Measurements from ENCODE around the gene SLC2A11.

The SLC2A11 gene

DNA sequence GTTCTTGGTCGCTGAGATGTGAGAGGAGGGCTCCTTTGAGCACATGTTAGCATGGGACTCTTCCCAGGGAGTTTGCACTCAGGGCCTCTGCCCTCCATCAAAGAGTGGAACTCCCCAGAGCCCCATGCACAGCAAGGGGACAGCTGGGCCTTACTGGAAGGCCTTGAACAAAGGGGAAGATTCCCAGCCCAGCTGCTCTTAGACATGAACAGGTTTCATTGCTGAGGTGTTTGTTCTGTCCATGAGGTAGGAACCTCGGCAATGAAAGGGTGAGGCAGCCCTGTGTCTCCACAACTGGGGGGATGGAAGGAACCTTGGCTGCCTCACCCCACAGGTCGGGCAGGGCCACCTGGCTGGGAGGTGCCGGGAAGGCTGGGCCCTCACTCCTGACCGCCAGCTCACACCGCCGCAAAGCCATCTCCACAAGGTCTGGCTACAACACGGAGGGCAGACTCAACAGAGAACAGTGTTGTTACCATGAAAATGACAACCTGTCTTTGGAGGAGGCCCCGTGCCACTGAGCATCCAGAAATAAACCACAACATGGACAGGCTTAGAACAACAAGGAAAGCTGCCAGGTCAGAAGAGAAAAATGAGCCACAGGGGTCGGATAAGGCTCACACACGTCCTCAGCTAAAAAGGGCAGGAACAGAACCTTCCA is 22.1 kb upstream of the SLC2A11 start:
- Histone ChIP-seq H3K27ac (replicated peaks) (no peak overlapping the region), H3K4me3 (replicated peaks; ENCODE audit: insufficient read depth, low read length) (no peak overlapping the region), H3K27me3 (ENCODE audit: insufficient read depth, poor library complexity, severe bottlenecking) (no peaks in the 10 kb centered on the region)
- DNase-seq (ENCODE audit: low read depth in 1 of 2, low spot score in 1 of 2), result no peak
- TF ChIP-seq CTCF (IDR thresholded peaks at IDR 0.05; ENCODE audit: insufficient read depth, low read length) (no peak), SPI1 (IDR thresholded peaks at IDR 0.05; ENCODE audit: borderline replicate concordance, low read depth) (no peak), POLR2AphosphoS5 (IDR thresholded peaks at IDR 0.05; ENCODE audit: low read depth) (no peak), GABPA (IDR thresholded peaks at IDR 0.05; ENCODE audit: low read depth) (no peak)
- TF ChIP-seq, protein P1, sequence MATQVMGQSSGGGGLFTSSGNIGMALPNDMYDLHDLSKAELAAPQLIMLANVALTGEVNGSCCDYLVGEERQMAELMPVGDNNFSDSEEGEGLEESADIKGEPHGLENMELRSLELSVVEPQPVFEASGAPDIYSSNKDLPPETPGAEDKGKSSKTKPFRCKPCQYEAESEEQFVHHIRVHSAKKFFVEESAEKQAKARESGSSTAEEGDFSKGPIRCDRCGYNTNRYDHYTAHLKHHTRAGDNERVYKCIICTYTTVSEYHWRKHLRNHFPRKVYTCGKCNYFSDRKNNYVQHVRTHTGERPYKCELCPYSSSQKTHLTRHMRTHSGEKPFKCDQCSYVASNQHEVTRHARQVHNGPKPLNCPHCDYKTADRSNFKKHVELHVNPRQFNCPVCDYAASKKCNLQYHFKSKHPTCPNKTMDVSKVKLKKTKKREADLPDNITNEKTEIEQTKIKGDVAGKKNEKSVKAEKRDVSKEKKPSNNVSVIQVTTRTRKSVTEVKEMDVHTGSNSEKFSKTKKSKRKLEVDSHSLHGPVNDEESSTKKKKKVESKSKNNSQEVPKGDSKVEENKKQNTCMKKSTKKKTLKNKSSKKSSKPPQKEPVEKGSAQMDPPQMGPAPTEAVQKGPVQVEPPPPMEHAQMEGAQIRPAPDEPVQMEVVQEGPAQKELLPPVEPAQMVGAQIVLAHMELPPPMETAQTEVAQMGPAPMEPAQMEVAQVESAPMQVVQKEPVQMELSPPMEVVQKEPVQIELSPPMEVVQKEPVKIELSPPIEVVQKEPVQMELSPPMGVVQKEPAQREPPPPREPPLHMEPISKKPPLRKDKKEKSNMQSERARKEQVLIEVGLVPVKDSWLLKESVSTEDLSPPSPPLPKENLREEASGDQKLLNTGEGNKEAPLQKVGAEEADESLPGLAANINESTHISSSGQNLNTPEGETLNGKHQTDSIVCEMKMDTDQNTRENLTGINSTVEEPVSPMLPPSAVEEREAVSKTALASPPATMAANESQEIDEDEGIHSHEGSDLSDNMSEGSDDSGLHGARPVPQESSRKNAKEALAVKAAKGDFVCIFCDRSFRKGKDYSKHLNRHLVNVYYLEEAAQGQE (IDR thresholded peaks at IDR 0.05; ENCODE audit: insufficient replicate concordance, low read depth), result no peak

- Histone ChIP-seq H3K27ac (replicated peaks) (no peak overlapping the region), H3K4me3 (replicated peaks; ENCODE audit: insufficient read depth, low read length) (no peak overlapping the region), H3K27me3 (ENCODE audit: insufficient read depth, poor library complexity, severe bottlenecking) (no peaks in the 10 kb centered on the region)
- DNase-seq (ENCODE audit: low read depth in 1 of 2, low spot score in 1 of 2), result no peak
- TF ChIP-seq GABPA (IDR thresholded peaks at IDR 0.05; ENCODE audit: low read depth), result no peak
- no peak for TF ChIP-seq CTCF (IDR thresholded peaks at IDR 0.05; ENCODE audit: insufficient read depth, low read length)
- no peak; the same call in 1 of the 2 replicates for TF ChIP-seq POLR2AphosphoS5 (IDR thresholded peaks at IDR 0.05; ENCODE audit: low read depth)
- TF ChIP-seq, protein P1 (IDR thresholded peaks at IDR 0.05; ENCODE audit: insufficient replicate concordance, low read depth), result no peak
- no peak for TF ChIP-seq SPI1 (IDR thresholded peaks at IDR 0.05; ENCODE audit: borderline replicate concordance, low read depth)
Measured at GRCh38 chr22:23836281-23836680, 21.4 kb upstream of the SLC2A11 start.

- no peak for DNase-seq (ENCODE audit: low read depth in 1 of 2, low spot score in 1 of 2)
- TF ChIP-seq, protein P1 (IDR thresholded peaks at IDR 0.05; ENCODE audit: insufficient replicate concordance, low read depth), result no peak
- no peak for TF ChIP-seq SPI1 (IDR thresholded peaks at IDR 0.05; ENCODE audit: borderline replicate concordance, low read depth)
- no peak; the same call in 1 of the 2 replicates for TF ChIP-seq POLR2AphosphoS5 (IDR thresholded peaks at IDR 0.05; ENCODE audit: low read depth)
- TF ChIP-seq GABPA (IDR thresholded peaks at IDR 0.05; ENCODE audit: low read depth), result no peak
- TF ChIP-seq CTCF (IDR thresholded peaks at IDR 0.05; ENCODE audit: insufficient read depth, low read length), result no peak
- H3K4me3 ChIP-seq (replicated peaks; ENCODE audit: insufficient read depth, low read length), result no peak overlapping the region
- no peak overlapping the region for H3K27ac ChIP-seq (replicated peaks)
- no peaks in the 10 kb centered on the region for H3K27me3 ChIP-seq (ENCODE audit: insufficient read depth, poor library complexity, severe bottlenecking)
Measured at GRCh38 chr22:23836692-23837495, 20.8 kb upstream of the SLC2A11 start.
